RWPE1 (cell line): Measurements from ENCODE around the gene ARHGEF37.

Experiments used
- CTCF ChIA-PET: fragments of 350-600 bp; sonication (Branson Sonifier 250); formaldehyde crosslinking; extraction: SDS; loops from one replicate; lab custom pipeline; 2021; lab: Yijun Ruan, JAX
- POLR2A ChIA-PET: fragments of 400-600 bp; formaldehyde crosslinking; extraction: SDS; loops from one replicate; lab custom pipeline; 2020; ENCODE audit warnings: antibody characterized with exemption; ENCODE audit not compliant: low non-redundant PET; lab: Yijun Ruan, JAX
- DNase-seq: peaks from one replicate; pipeline ENCODE4 v3.0.0; 2012; ENCODE audit warnings: low spot score
- H3K27ac ChIP-seq: fragments of 450-650 bp; 2 replicates; pipeline ENCODE4 v1.5.1; 2017
- TF ChIP-seq, protein P1 (sequence below): fragments of 450-650 bp; conservative IDR thresholded peaks from 2 replicates; pipeline ENCODE4 v1.5.1; 2017; ENCODE audit warnings: low read depth, mild to moderate bottlenecking

ARHGEF37 gene

DNA sequence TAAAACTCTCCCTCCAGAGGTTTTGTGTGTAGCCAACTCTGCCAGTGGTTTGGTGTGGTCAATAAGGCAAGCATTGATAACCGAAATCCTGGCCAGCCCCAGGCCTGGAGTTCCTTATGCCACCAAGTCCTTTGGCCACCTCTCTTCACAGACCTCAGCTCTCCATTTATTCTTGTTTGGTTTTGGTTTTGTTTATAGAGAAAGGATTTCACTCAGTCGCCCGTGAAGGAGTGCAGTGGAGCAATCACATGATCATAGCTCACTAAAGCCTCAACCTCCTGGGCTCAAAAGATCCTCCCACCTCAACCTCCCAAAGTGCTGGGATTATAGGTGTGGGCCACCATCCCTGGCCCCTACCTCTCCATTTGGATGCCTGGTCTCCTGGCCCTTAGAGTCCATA is 93.4 kb downstream of the ARHGEF37 start:
- ChIA-PET CTCF (interaction anchor here (0.6 kb wide), 1 partner anchor 159 kb away, joined by 3 read pairs; no protein-coding TSS in a partner anchor), POLR2A (no interaction called here)
- TF ChIP-seq, protein P1, sequence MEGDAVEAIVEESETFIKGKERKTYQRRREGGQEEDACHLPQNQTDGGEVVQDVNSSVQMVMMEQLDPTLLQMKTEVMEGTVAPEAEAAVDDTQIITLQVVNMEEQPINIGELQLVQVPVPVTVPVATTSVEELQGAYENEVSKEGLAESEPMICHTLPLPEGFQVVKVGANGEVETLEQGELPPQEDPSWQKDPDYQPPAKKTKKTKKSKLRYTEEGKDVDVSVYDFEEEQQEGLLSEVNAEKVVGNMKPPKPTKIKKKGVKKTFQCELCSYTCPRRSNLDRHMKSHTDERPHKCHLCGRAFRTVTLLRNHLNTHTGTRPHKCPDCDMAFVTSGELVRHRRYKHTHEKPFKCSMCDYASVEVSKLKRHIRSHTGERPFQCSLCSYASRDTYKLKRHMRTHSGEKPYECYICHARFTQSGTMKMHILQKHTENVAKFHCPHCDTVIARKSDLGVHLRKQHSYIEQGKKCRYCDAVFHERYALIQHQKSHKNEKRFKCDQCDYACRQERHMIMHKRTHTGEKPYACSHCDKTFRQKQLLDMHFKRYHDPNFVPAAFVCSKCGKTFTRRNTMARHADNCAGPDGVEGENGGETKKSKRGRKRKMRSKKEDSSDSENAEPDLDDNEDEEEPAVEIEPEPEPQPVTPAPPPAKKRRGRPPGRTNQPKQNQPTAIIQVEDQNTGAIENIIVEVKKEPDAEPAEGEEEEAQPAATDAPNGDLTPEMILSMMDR = no peak
- no peak for DNase-seq
- no peak overlapping the region for H3K27ac ChIP-seq

DNA sequence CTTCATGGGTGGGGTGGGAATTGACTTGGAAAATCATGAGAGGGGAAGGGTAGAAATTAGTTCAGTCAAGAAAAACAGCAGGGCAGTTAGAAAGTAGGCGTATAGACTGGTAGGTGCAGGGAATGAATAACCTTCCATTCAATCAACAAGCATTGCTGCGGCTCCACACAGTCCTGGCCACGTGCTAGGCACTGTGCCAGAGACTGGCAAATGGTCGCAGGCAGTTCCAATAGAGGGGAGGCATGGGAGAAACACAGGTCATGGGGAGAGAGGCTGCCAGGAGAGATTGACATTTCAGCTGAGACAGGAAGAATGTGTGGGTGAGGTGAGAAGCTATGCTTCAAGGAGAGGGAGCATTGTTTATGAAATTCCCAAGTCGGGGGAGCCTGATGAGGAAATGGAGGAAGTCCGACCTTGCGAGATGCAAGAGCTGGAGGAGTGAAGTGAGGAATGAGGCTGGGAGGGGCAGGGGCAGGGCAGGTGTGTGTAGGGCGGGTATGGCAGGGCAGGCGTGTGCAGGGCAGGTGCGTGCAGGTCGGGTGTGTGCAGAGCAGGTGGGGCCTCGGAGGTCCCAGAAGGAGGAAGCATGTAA is 94.4 kb downstream of the ARHGEF37 start:
- H3K27ac ChIP-seq = no peak overlapping the region
- TF ChIP-seq, protein P1 = no peak
- ChIA-PET CTCF (interaction anchor here (0.6 to 0.7 kb wide), 2 partner anchors 151 to 774 kb away, joined by 3 to 4 read pairs; no protein-coding TSS in a partner anchor), POLR2A (no interaction called here)
- DNase-seq = no peak

DNA sequence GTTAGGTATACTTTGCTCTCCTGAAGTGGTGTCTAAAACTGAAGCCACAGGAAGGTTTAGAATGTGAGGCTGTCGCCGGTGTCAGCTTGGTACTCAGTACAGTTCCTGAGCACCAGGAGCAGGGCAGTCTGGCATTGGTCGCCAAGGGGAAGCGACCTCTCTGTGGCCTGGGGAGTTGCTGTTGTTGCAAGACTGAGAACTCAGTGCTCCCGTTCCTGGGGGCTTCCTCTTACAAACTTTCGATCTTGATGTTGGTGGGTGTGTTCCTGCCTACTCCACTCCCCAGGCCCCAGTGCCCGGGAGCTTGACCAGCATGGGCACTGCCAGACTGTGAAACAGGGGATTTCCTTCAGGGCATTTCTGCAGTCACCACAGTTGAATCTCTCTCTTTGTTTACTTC is 96.4 kb downstream of the ARHGEF37 start:
- H3K27ac ChIP-seq = no peak overlapping the region
- ChIA-PET POLR2A (no interaction called here), CTCF (interaction anchor here (1.3 kb wide), 1 partner anchor 118 kb away, joined by 5 read pairs; no protein-coding TSS in a partner anchor)
- no peak for DNase-seq
- TF ChIP-seq, protein P1 = no peak

DNA sequence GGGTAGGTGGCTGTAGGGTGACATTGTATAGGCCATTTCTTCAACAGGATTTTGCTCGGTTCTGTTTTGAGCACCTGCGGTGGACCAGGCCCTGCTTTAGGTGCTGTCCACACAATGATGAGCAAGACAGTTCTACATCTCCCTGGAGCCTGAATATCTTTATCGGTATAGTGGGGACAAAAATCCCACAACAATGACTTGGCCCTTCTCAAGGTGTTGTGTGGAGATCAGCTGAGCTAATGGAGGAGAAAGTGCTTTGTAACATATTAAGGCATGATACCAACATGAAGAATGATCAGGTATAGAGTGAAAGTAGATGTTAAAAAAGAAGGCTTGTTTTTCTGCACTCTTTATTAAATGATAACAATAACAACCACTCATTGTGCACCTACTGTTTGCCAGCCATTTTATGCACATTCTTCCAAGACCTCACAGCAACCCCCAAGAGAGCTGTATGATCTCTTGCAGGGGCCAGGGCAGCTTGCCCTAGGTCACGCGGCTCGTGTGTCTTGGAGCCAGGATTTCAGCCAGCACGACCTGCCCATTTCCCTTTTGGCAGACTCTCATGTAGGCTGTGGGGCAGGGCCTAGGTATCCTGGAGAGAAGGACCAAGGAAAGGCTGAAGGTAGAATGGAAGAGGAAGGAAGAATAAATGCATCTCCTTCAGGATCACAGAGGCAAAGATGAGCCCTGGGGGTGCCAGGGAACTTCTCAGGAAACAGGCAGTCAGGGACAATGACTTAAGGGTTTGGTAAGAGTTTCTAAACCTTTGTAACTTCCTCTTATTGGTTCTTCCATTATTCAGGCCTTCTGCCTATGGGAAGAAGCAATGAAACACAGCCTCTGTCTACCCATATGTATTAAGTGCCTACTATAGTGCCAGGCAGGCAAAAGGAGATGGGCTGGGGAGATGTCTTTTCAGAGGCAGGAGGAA is 98.8 kb downstream of the ARHGEF37 start:
- POLR2A ChIA-PET = no interaction called here
- CTCF ChIA-PET = interaction anchor here (0.6 to 0.8 kb wide), 3 partner anchors 13 to 1559 kb away, joined by 3 to 5 read pairs (median 4); no protein-coding TSS in a partner anchor
- DNase-seq = no peak
- TF ChIP-seq, protein P1 = no peak
- no peak overlapping the region for H3K27ac ChIP-seq

DNA sequence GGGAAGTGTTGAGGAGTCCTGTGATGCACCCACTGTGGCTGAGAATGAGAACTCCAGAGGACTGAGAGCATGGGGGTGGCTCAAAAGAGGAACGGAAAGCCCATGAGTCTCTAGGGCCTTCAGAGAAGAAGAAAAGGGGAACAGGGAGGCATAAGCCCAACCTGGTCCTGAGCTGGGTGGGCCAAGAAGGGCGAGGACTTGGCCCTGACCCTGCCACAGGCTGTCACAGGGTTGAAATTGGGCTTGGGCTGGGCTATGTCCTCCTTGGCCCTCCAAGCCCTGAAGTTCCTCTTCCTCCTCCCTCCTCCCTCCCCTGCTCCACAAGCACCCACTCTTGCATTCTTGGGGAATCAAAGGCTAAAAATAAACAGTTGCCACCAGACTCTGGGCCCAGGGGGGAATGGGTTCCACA is 99.5 kb downstream of the ARHGEF37 start:
- ChIA-PET CTCF (interaction anchor here (0.6 to 0.7 kb wide), 2 partner anchors 12 to 121 kb away, joined by 3 read pairs; no protein-coding TSS in a partner anchor), POLR2A (no interaction called here)
- TF ChIP-seq, protein P1 = no peak
- DNase-seq = no peak
- H3K27ac ChIP-seq = no peak overlapping the region

DNA sequence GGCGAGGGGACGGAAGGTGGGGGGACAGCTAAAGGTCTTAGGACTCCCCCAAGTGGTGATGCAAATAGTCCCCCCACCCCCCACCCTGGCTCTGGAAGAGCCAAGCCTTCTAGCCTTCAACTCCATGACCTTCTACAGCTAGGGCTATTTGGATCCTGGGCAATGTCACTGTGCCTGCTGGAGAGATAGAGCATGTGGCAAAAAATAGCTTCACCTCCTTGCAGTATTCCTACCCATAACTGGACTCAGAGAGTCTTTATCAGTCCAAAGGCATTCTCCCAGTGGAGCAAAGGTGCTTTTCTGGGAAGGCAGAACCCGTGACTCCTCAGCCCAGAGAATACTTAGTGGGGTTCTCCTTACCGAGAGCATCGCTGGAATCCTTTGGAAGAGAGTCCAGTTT is 100.0 kb downstream of the ARHGEF37 start:
- no peak for DNase-seq
- CTCF ChIA-PET = interaction anchor here (0.6 to 0.7 kb wide), 2 partner anchors 25 to 121 kb away, joined by 3 read pairs; no protein-coding TSS in a partner anchor
- no peak overlapping the region for H3K27ac ChIP-seq
- POLR2A ChIA-PET = no interaction called here
- TF ChIP-seq, protein P1 = no peak
